Pancreas (tissue), 10 donors: ENCODE results near the gene PNMT. TPM values are rescaled to one million over a fixed set of nuclear protein-coding genes. Genes with fewer than 3 reads are reported as not detected.

Source experiments
- ATAC-seq, 4 donors: fragments of 200-7000 bp; cut with Tn5 transposase; one replicate each; pipeline versions ENCODE4 v1.8.0 to v1.9.1; 2020; ENCODE audit warnings: mild to moderate bottlenecking in 4 of 4, moderate library complexity in 4 of 4
- DNase-seq, 6 donors: peaks; one replicate each; pipeline ENCODE4 v3.0.0-alpha.2; 2020
- FAIRE-seq: peaks from 2 replicates; lab custom pipeline; 2012; peaks lifted over from hg19 to GRCh38; lab: Jason Lieb, UNC
- H3K27ac ChIP-seq, 4 donors: fragments of 200-600 bp; sonication (generic); 1 replicate in 3 of 4; 2 replicates in 1 of 4; pipeline versions ENCODE4 v1.5.0 to v1.8.0; 2020
- H3K27me3 ChIP-seq, 4 donors: fragments of 200-600 bp; one replicate each; pipeline ENCODE4 v1.8.0; 2021
- H3K36me3 ChIP-seq, 3 donors: fragments of 200-600 bp; sonication (generic) in 1 of 3; one replicate each; pipeline versions ENCODE4 v1.5.0 to v1.8.0; 2020 to 2021
- H3K4me1 ChIP-seq, 3 donors: fragments of 200-600 bp; one replicate each; pipeline ENCODE4 v1.8.0; 2021
- H3K4me3 ChIP-seq, 4 donors: fragments of 200-600 bp; sonication (generic) in 2 of 4; one replicate each; pipeline versions ENCODE4 v1.5.0 to v1.8.0; 2020 to 2021
- H3K9me3 ChIP-seq, 4 donors: fragments of 200-600 bp; one replicate each; pipeline ENCODE4 v1.8.0; 2021
- WGBS, 2 donors: extraction: QIAGEN DNeasy Blood & Tissue Kit; methylation state at CpG; one replicate each; pipeline ENCODE4 v1.1.7; 2013; 5-methylcytosine and 5-hydroxymethylcytosine counted together
- intact Hi-C, 3 donors: fragments of 100-400 bp; cut with DNase I; formaldehyde crosslinking; loops; one replicate each; pipeline versions ENCODE4 v1.11.1 to v1.14.2; 2022
- polyA plus RNA-seq, 2 donors: library from polyadenylated mRNA; stranded (reverse); fragments of 200-250 nt; gene quantifications; one replicate each; pipeline ENCODE4 v1.2.3, GENCODE V29; 2013
- total RNA-seq, 6 donors: library from RNA; stranded (reverse); fragmentation: NEBNext Ultra II Directional in 4 of 6; extraction: Animal tissue kit (Norgen Biotek cat#: 25700) in 4 of 6; gene quantifications; one replicate each; pipeline versions ENCODE4 v1.2.1 to v1.2.4, GENCODE V29; 2021 to 2023
- TF ChIP-seq, protein P1 (sequence below), 4 donors: fragments of 200-600 bp; sonication (generic) in 3 of 4; IDR thresholded peaks; one replicate each; pipeline versions ENCODE4 v1.5.0 to v1.8.0; 2021; ENCODE audit warnings: antibody characterized with exemption in 4 of 4
- donor health status: healthy with polysubstance abuse.
- donor health status: DM: no; HTN: no; CAD: no; lungs with moderate emphysema.
- donor health status: DM: no; HTN: no; CAD: no.
- donor health status: control.
- donor health status: control.
- donor health status: Bipolar disorder and iron deficiency.
- donor health status: DM: yes; HTN: yes; CAD: no.
- donor health status: DM: no; HTN: no; CAD: no.
- donor health status: DM: no; HTN: no; CAD: no.
- donor health status: DM: yes; HTN: yes; CAD: no.

Gene PNMT
- total and polyA plus RNA-seq, 8 donors: 0.16 to 11.7 (median 0.64) TPM; not detected in 3

DNA sequence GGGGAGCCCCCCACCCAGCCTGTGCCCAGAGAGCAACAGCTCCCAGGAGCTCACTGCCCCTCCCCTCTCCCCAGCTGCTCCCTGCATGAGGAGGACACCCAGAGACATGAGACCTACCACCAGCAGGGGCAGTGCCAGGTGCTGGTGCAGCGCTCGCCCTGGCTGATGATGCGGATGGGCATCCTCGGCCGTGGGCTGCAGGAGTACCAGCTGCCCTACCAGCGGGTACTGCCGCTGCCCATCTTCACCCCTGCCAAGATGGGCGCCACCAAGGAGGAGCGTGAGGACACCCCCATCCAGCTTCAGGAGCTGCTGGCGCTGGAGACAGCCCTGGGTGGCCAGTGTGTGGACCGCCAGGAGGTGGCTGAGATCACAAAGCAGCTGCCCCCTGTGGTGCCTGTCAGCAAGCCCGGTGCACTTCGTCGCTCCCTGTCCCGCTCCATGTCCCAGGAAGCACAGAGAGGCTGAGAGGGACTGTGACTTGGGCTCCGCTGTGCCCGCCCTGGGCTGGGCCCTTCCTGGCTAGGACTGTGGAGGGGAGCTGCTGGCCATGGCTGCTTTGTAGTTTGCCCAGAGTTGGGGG, 2.5 kb upstream of the PNMT start:
- Histone ChIP-seq H3K9me3 (no peaks in the 10 kb centered on the region), H3K27ac (no peak overlapping the region), H3K36me3 (peaks cover 0 to 4% (median 0%) of the 10 kb centered on the region in 3 donors), H3K4me3 (no peak overlapping the region), H3K4me1 (peaks cover 0 to 5% (median 0%) of the 10 kb centered on the region in 3 donors), H3K27me3 (no peaks in the 10 kb centered on the region)
- intact Hi-C loops: no loop called here
- TF ChIP-seq, protein P1, sequence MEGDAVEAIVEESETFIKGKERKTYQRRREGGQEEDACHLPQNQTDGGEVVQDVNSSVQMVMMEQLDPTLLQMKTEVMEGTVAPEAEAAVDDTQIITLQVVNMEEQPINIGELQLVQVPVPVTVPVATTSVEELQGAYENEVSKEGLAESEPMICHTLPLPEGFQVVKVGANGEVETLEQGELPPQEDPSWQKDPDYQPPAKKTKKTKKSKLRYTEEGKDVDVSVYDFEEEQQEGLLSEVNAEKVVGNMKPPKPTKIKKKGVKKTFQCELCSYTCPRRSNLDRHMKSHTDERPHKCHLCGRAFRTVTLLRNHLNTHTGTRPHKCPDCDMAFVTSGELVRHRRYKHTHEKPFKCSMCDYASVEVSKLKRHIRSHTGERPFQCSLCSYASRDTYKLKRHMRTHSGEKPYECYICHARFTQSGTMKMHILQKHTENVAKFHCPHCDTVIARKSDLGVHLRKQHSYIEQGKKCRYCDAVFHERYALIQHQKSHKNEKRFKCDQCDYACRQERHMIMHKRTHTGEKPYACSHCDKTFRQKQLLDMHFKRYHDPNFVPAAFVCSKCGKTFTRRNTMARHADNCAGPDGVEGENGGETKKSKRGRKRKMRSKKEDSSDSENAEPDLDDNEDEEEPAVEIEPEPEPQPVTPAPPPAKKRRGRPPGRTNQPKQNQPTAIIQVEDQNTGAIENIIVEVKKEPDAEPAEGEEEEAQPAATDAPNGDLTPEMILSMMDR (IDR thresholded peaks at IDR 0.05): no peak
- no peak for FAIRE-seq
- DNase-seq: peak in 1 of 6 donors; percentile 15
- peak; percentile 5 to 31 (median 8) for ATAC-seq
- WGBS, 2 donors: 38 to 49% methylated on average over 14 to 17 of the region's 17 CpGs

DNA sequence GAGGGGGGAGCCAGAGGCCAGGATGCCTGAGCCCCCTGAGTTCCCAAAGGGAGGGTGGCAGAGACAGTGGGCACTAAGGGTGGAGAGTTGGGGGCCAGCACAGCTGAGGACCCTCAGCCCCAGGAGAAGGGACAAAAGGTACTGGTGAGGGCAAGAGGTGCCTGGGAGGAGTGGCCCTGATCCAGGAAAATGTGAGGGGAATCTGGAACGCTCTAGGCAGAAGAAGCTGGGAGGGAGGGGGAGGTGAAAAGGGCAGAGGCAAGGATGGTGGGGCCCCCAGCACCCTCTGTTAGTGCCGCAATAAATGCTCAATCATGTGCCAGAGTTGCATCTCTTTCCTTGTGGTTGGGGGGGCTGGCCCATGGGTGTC, 2.0 kb upstream of the PNMT start:
- 38 to 51% methylated on average over 2 of the region's 2 CpGs for WGBS, 2 donors
- no peak overlapping the region for H3K27ac ChIP-seq
- no peaks in the 10 kb centered on the region for H3K9me3 ChIP-seq
- intact Hi-C loops: no loop called here
- peaks cover 0 to 5% (median 0%) of the 10 kb centered on the region in 3 donors for H3K4me1 ChIP-seq
- TF ChIP-seq, protein P1 (IDR thresholded peaks at IDR 0.05): no peak
- no peak overlapping the region for H3K4me3 ChIP-seq
- no peak for DNase-seq
- FAIRE-seq: no peak
- no peaks in the 10 kb centered on the region for H3K36me3 ChIP-seq
- ATAC-seq: no peak
- H3K27me3 ChIP-seq: peaks cover 0 to 3% (median 0%) of the 10 kb centered on the region in 4 donors

DNA sequence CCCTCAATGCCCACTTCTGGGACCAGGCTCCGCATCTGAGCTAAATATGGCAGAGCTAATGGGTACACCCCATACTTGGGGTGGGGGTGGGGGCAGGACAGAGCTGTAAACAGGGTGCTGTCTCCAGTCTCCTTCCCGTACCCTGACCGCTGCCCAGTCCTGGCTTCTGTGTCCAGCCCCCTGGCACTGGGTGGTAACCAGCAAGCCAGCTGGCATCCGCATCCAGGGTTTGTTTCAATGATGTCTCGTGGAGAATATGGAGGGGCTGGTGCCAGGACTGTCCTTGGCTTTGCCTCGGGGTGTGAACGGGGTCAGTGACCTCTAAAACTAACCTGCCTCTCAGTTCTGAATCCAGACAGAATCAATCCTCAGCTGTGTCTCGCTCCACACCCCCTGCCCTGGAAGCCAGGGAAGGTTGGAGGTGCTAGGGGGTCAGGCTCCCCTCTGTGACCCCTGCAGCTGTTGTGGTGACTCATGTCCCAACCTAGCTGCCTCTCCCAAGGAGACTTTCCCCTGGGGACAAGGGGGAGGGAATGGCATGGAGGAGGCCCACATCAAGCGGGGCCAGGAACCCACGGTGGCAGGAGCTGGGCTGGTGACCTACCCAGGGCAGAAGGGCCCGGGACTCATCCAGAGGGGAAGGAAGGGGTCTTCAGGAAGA, 1.5 kb upstream of the PNMT start:
- H3K4me3 ChIP-seq: no peak overlapping the region
- DNase-seq: peak in 1 of 6 donors; percentile 14
- H3K4me1 ChIP-seq: peaks cover 0 to 5% (median 0%) of the 10 kb centered on the region in 3 donors
- no peak overlapping the region for H3K27ac ChIP-seq
- TF ChIP-seq, protein P1 (IDR thresholded peaks at IDR 0.05): no peak
- intact Hi-C loops: no loop called here
- no peaks in the 10 kb centered on the region for H3K36me3 ChIP-seq
- no peaks in the 10 kb centered on the region for H3K9me3 ChIP-seq
- no peak for FAIRE-seq
- peaks cover 0 to 4% (median 0%) of the 10 kb centered on the region in 4 donors for H3K27me3 ChIP-seq
- WGBS, 2 donors: 48 to 54% methylated on average over 11 of the region's 11 CpGs
- ATAC-seq: no peak

DNA sequence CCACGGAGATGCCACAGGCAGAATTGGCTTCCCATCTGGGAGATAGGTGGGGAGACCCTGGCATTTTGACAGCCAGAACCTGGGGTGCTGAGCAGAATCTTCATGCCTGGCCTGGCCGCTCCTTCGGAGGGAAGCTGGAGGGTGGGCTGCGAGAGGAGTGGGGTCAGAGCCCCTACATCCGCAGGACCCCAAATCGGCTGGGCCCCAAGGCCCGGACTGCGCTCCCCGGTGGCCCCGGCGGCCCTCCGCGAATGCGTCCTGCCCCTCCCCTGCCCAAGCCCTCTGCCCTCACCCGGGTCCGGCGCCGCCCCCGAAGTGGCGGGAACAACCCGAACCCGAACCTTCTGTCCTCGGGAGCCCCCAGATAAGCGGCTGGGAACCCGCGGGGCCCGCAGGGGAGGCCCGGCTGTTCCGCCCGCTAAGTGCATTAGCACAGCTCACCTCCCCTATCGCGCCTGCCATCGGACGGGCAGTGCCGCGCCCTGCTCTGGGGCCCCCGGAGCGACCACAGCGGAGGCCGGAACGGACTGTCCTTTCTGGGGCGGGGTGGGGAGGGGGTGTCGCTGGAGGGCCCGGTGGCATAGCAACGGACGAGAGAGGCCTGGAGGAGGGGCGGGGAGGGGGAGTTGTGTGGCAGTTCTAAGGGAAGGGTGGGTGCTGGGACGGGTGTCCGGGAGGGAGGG, 850 bp upstream of the PNMT start:
- ATAC-seq: peak in 2 of 4 donors; percentile 17 to 21
- WGBS, 2 donors: 23% methylated on average over 36 to 49 of the region's 49 CpGs
- Histone ChIP-seq H3K27me3 (peaks cover 0 to 4% (median 0%) of the 10 kb centered on the region in 4 donors), H3K9me3 (no peaks in the 10 kb centered on the region), H3K36me3 (no peaks in the 10 kb centered on the region), H3K27ac (no peak overlapping the region), H3K4me3 (no peak overlapping the region), H3K4me1 (peaks cover 0 to 5% (median 0%) of the 10 kb centered on the region in 3 donors)
- intact Hi-C loops: no loop called here
- peak in 2 of 6 donors; percentile 18 to 75 for DNase-seq
- FAIRE-seq: no peak
- TF ChIP-seq, protein P1 (IDR thresholded peaks at IDR 0.05): no peak
